Progenitor cell of endocrine pancreas (in vitro differentiated cells): ENCODE results near the gene DDB1. TPM values are rescaled to one million over a fixed set of nuclear protein-coding genes. Genes with fewer than 3 reads are reported as not detected.

Experiments
- DNase-seq: peaks from one replicate; pipeline ENCODE4 v3.0.0; 2021; ENCODE audit warnings: low spot score; ENCODE audit not compliant: unreplicated experiment
- H3K27ac Mint-ChIP-seq: 2 replicates; pipeline ENCODE4 v1.8.0; 2021; ENCODE audit warnings: mild to moderate bottlenecking, moderate library complexity, mixed read lengths
- H3K27me3 Mint-ChIP-seq: 2 replicates; pipeline ENCODE4 v1.8.0; 2021; ENCODE audit warnings: mixed read lengths
- H3K36me3 Mint-ChIP-seq: 2 replicates; pipeline ENCODE4 v1.8.0; 2022; ENCODE audit warnings: mixed read lengths; ENCODE audit not compliant: insufficient read depth
- H3K4me1 Mint-ChIP-seq: 2 replicates; pipeline ENCODE4 v1.8.0; 2021; ENCODE audit warnings: low read depth, mixed read lengths
- H3K4me3 Mint-ChIP-seq: 2 replicates; pipeline ENCODE4 v1.8.0; 2021; ENCODE audit warnings: low read depth, mild to moderate bottlenecking, moderate library complexity, mixed read lengths
- H3K9me3 Mint-ChIP-seq: 2 replicates; pipeline ENCODE4 v1.8.0; 2021; ENCODE audit warnings: low read depth, mixed read lengths
- CTCF ChIP-seq: fragments of 200-600 bp; sonication (generic); IDR thresholded peaks from one replicate; pipeline ENCODE4 v1.5.0; 2021; ENCODE audit warnings: antibody characterized with exemption, mild to moderate bottlenecking; ENCODE audit not compliant: unreplicated experiment
- total RNA-seq: library from RNA; stranded (reverse); gene quantifications from 2 replicates; pipeline ENCODE4 v1.2.1, GENCODE V29; 2021

Gene DDB1
- total RNA-seq, 1 donor from 2014 or later, result 254 TPM

DNA sequence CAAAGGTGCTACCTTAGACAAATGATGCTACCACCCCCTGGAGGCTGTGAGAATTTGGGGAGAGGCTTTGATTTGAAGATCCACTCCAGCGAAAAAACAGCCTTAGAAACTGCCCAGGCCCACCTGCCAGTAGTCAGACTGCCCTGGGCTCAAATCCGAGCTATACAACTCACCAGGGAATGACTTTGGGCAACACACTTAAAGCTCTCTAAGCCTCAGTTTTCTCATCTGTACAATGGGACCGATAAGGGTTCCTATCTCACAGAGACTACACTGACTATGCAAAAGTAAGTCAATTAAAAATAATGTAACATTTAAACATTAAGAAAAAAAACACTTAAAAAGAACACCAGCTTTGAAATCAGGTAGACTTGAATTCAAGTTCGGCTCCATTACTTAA is 57.7 kb downstream of the DDB1 start:
- no peak overlapping the region for H3K27ac Mint-ChIP-seq
- peaks cover 12% of the 10 kb centered on the region for H3K36me3 Mint-ChIP-seq
- no peak for DNase-seq
- no peaks in the 10 kb centered on the region for H3K9me3 Mint-ChIP-seq
- TF ChIP-seq CTCF, result no peak
- no peak overlapping the region for H3K4me3 Mint-ChIP-seq
- no peaks in the 10 kb centered on the region for H3K4me1 Mint-ChIP-seq
- H3K27me3 Mint-ChIP-seq, result no peaks in the 10 kb centered on the region

- Mint-ChIP-seq H3K36me3 (peaks cover 6% of the 10 kb centered on the region), H3K27ac (no peak overlapping the region), H3K27me3 (no peaks in the 10 kb centered on the region), H3K9me3 (no peaks in the 10 kb centered on the region), H3K4me1 (no peaks in the 10 kb centered on the region), H3K4me3 (no peak overlapping the region)
- TF ChIP-seq CTCF, result no peak
- no peak for DNase-seq
Measured at GRCh38 chr11:61274084-61274483, 58.8 kb downstream of the DDB1 start.

DNA sequence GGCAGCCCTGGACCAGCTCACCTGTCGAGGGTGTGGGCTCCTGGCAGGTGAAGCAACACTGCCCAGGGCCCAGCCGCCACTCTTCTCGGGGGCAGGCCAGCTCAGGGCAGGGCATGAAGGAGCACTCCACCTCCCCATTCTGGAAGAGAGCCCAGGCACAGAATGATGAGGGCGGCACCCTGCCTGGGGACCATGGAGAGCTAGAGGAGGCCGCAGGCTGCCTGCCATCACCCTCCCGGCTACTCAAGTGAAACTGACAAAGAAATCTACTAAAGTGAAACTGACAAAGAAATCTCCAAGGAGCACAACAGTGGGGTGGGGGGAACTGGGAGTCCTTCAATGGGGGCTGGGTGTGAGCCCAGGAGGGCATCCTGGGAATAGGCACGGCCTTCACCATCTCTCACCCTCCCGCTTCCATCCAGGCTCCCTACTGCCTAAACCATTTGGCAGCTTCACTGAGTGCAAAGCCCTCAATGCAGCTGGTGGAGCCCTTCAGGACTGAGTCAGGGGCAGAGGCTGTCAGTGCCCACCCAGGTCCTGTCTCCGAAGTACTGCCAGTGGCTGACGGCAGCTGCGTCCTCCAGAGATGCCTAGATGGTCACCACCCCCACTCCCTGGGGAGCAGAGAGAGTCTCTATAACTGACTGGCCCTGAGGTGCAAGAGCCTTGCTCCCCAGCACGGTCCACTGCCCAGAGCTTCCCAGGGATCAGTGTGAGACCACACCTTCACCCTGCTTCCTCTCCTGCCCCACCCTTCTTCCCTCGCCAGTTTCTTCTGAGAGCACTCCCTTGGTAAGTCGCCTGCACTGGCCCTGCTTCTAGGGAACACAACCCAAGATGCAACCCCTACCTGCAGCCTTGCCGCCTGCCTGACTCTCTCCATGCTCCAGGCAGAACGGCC is 59.5 kb downstream of the DDB1 start:
- H3K9me3 Mint-ChIP-seq, result no peaks in the 10 kb centered on the region
- no peak for TF ChIP-seq CTCF
- no peak overlapping the region for H3K27ac Mint-ChIP-seq
- no peaks in the 10 kb centered on the region for H3K27me3 Mint-ChIP-seq
- H3K36me3 Mint-ChIP-seq, result peaks cover 7% of the 10 kb centered on the region
- H3K4me1 Mint-ChIP-seq, result no peaks in the 10 kb centered on the region
- H3K4me3 Mint-ChIP-seq, result no peak overlapping the region
- no peak for DNase-seq

DNA sequence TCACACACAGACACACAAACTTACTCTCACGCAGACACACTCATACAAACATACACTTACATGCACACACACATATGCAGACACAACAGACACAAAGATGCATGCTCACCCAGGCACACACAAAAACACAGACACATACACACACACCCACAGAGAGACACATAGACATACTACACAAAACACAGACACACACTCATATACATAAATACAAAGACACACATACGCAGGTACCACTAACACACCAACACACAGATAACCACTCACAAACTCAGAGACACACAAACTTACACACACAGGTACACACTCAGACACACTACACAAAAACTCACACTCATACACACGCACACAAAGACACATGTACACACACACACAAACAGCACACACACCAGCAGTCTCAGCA is 60.2 kb downstream of the DDB1 start:
- Mint-ChIP-seq H3K4me3 (no peak overlapping the region), H3K36me3 (peaks cover 5% of the 10 kb centered on the region), H3K4me1 (no peaks in the 10 kb centered on the region), H3K9me3 (no peaks in the 10 kb centered on the region), H3K27me3 (no peaks in the 10 kb centered on the region), H3K27ac (no peak overlapping the region)
- no peak for TF ChIP-seq CTCF
- DNase-seq, result no peak

GRCh38 chr11:61270354-61271076 is 62.4 kb downstream of the DDB1 start:
- Mint-ChIP-seq H3K9me3 (no peaks in the 10 kb centered on the region), H3K4me1 (peaks cover 3% of the 10 kb centered on the region), H3K27ac (no peak overlapping the region), H3K36me3 (peaks cover 6% of the 10 kb centered on the region), H3K27me3 (no peaks in the 10 kb centered on the region), H3K4me3 (no peak overlapping the region)
- no peak for DNase-seq
- no peak for TF ChIP-seq CTCF
